ELR (cell line): Measurements from ENCODE around the gene SASH3.

Experiments used
- DNase-seq: peaks from one replicate; pipeline ENCODE4 v3.0.0-alpha.2; 2015; ENCODE audit warnings: low read depth

The SASH3 gene

DNA sequence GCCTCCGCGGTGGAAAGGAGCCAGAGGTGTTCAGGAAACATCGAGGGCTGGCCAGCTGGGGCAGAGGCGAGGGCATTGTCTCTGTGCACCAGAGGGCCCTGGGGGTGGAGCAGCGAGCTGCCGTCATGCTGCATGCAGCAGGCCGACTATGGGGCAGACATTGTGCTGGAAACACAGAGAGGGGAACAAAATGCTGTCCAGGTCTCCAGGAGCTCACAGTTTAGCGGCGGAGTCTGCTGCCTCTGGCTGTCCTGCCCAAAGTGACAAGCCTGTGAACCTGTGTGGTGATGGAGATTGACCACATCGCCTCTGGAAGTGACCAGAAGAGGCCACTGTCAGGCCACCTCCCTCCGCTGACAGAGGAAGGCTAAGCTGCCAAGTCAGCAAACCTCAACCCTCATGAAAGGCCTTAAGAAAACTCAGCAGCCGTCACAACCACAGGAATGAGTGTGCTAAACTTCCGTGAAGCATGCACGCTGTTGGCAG lies 20.1 kb upstream of the SASH3 start:
- peak; percentile 82 for DNase-seq

DNA sequence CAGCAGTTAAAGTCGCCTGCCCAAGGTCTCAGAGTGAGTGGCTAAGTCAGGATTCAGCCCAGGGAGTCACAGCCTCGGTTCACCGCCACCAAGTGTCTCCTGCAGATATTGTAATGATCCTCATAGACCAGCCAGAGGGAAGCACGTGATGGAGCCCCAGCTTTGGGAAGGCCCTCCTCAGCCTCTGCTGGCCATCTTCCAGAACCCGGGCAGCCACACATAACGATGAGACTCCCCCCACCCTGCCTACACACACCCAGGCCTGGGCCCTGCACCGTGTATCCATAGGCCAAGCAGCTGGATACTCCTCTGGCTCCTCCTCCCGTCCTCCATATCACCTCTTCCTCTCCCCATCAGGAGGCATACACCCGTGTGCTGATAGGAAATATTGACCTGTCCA lies 19.6 kb upstream of the SASH3 start:
- no peak for DNase-seq

DNA sequence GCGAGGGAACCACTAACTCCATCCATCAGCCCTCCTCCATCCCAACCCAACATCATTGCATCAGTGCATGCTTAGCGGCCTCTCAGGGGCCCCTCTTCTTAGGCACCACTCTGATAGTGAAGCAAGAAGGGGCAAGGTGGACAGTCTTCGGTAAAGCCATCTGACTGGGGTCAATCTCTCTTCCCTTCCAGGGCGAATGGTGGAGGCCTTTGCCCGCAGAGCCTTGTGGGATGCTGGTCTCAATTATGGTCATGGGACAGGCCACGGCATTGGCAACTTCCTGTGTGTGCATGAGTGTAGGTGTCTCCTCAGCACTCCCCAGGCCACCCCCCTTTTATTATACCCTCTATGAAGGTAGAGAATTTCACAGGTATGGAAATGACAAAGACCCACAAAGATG lies 18.8 kb upstream of the SASH3 start:
- no peak for DNase-seq

DNA sequence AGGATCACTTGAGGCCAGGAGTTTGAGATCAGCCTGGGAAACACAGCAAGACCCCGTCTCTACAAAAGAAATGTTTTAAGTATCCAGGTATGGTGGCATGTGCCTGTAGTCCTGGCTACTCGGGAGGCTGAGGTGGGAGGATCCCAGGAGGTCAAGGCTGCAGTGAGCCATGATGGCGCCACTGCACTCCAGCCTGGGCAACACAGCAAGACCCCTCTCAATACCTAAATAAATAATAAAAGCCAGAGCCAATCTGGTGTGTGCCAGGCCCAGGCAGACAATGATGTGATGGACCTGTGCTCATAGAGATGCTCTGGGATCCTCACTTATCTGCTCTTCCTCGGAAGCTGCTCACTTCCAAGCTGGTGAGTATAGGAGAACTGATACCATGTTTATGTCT lies 18.2 kb upstream of the SASH3 start:
- no peak for DNase-seq

DNA sequence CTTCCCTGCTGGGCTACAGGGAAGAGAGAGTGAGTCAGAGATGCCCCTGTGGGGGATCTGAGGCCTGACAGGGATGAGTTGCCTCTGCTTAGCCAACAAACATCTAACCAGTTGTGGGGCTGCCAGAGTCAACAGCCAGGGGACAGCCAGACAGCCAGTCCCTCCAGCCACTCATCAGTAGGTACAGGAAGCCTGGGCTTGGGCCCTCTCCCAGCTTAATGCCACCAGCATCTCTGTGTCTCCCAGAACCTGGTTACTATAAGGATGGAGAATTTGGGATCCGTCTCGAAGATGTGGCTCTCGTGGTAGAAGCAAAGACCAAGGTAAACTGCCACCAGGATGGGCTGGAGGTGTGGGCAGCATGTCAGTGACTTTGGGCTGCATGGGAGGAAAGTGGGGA lies 17.3 kb upstream of the SASH3 start:
- no peak for DNase-seq

DNA sequence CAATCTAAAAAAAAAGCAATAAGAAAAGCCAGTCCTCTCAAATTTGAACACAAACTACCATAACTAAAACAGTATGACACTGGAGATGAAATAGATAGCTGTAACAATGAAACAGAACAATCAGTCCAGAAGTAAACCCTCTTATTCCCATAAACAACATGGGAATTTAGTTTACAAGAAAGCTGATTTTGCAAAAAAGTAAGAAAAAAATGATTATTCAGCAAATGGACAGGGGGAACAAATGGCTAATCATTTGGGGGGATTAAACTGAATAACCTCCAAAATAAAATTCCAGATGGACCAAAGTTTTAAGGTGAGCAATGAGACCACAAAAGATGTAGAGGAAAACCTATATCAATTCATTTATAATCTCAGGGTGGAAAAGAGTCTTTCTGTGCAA lies 16.1 kb upstream of the SASH3 start:
- DNase-seq: no peak

DNA sequence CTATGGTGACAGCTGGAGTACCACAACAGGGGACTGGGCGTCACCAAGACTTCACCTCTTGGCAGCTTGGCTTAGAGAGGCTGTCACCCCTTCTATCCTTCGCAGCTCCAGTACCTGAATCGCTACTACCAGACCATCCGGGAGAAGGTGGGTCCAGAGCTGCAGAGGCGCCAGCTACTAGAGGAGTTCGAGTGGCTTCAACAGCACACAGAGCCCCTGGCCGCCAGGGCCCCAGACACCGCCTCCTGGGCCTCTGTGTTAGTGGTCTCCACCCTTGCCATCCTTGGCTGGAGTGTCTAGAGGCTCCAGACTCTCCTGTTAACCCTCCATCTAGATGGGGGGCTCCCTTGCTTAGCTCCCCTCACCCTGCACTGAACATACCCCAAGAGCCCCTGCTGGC lies 11.6 kb upstream of the SASH3 start:
- no peak for DNase-seq

DNA sequence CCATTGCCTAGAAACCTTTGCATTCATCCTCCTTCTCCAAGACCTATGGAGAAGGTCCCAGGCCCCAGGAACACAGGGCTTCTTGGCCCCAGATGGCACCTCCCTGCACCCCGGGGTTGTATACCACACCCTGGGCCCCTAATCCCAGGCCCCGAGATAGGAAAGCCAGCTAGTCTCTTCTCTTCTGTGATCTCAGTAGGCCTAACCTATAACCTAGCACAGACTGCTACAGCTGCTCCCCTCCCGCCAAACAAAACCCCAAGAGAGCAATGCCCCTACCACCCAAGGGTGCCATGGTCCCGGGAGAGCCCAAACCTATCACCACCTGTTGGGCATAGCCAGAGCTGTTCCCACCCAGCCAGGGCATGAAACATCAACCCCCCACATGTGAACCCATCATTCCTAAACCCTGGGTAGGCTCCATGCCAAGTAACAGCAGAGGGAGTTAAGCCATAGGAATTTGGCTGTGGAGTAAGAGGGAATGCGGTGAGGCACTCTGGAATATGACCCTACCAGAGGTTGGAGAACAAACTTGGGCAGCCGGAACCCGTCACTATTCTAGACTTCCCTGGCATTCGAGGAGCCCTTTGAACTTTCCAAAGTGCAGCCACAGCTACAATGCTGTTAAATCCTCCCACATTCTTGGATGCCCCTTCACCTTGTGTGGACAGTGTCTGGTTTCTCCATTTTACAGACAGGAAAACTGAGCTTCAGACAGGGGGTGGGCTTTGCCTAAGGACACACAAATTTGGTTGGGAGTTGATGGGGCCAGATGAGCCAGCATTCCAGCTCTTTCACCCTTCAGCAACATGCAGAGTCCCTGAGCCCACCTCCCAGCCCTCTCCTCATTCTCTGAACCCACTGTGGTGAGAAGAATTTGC lies 10.9 kb upstream of the SASH3 start:
- no peak for DNase-seq

DNA sequence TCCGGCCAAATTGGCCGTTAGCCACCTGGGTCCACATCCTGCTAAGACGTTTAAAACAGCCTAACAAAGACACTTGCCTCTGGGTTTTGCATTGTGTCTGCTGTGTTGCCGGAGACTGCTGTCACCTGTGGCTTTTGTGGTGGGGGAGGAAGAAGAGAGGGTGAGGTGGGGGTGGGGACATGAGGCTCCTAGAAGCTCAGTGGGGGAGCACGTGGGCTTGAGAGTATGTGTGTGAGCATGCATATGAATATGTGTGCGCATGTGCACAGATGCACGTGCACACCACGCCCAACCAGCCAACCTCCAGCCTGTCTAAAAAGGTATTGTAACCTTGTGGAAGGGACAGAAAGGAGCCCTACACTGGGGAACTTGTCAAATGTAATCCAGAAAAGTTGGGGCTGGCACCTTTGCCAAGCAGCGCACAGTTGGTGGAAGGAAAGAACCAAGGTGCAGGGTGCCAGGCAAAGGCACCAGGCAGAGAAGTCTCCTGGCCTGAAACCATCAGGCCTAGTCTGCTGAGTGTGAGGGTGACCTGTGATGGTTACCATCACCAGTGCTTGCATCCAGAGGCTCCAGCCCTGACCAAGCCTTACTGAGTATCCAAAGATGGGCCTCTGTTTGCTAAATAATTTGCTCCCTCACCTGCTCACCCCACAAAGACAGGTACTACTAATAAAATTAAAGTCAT lies 10.1 kb upstream of the SASH3 start:
- no peak for DNase-seq

DNA sequence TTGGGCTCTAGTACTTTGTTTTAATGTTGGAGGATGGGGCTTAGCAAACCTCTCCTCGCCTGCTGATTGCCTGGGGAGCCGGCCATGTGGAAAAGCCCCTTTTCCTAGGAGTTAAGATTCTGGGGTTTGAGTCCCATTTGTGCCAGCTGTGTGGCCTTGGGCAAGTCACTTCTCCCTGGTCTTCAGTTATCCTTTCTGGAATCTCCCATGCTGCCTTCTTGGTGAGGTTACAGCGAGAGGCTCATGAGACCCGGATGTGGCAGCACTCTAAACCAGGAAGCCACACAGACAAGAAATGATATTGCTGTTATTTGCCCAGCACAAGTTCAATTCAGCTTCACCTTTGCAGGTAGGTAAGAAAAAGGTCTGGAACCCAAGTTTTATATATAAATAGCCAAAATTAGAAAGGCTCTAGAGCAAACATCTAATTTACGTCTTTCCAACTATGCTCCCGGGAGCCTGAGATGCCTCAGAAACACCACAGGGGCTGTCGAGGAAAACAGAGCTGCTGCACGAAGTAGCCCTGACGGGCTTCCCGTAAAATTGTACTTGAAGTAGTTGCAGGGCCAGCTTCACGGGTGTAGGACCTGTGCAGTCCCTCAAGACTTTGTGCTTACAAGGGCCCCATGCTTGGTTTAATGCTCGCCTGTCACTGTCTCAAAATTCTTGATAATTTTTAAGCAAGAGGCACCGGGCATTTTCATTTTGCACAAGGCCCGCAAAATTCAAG lies 8.3 kb upstream of the SASH3 start:
- no peak for DNase-seq

DNA sequence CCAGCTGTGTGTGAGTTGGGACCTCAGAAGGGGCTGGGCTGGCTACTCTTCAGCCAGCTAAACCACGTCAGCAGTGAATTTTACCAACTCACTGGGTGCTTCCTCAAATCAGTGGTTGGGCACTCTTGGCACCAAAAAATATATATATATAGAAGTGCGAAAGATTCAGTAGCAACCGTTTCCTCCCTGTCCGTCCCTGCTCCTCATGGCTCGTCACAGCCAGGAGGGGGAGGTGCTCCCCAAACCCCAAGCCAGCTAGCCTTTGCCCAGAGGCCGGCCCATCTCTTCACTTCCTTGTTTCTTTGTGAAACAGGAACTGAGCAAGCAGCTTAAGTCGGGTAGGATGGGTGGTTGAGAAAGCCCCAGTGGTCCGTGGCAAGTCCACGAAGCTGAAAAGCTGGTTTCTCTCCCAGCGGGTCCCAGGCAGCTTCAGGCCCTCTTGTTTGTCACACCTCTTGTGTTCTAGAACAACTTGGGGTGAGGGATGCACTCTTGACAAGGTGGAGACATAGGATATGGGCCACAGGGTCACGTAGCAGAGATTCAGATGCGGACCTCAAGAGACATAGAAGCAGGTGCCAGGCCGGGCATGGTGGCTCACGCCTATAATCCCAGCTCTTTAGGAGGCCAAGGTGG lies 6.8 kb upstream of the SASH3 start:
- DNase-seq: no peak

DNA sequence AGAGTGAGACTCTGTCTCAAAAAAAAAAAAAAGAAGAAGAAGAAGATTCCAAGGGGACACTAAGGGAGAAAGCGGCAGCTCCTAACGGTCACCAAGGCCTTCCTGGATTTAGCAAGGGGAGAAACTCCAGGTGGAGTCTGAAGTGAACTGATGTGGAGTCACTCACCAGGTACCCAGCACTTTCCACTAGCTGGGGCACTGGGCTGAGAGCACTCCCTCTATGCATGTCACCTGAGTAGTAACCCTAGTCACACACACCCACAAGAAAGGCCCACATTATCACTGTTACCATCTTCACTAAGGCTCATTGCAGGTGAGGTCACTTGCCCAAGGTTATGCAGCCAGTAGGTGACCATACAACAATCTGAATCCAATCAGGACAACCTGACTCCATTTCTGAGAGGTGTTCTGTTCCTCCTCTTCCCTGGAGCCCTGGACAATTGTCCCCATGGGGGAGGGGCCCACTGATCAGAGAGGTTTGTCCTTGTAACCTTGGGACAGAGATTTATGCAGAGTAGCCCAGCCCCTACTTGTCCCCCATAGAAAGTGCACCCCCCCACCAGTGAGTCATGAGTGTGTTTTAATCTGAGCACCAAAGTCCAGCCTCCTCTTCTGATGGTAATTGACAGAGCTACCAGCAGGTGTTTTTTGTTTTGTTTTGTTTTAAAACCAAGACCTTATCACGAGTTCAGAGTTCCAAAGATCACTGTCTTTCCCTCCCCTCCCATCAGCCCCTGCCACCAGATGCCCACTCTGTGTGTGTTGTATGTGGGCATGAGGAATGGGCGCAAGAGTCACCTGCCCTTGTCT lies 5.9 kb upstream of the SASH3 start:
- no peak for DNase-seq

DNA sequence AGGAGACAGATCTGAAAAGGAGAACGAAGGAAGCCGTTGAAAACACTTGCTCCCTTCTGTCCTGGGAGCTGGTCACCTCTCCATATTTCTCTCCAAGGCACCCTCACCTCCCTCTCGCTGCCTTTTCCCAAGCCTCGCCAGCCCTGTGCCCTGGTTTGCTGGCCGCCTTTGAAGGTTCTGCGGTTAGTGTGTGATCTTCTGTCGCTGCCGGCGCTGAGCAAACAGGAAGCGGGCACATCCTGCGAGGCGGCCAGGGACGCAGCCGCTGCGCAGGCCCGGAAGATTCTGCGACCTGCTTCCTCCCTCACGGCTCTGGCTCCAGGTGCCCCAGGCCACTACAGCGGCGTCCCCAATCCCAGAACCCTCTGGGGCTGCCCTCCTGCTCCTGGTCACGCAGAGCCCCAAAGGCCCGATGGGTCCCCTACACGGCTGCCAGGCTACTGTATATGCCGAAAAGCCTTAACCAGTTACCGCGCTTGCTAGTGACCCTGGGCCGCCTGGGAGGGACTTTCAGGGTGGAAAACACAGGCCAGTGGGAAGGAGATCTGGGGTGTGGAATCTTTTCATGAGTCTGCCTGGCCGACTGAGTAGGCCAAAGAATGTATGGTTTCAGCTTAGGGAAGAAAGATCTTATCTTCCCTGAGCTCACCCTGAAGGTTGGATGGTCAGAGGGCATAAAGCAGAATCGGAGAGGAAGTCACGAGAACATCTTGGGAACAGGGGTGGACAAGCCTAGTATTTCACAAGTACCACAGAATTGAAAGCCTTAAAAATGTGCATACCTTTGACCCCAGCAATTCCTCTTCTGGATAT lies 2.3 kb upstream of the SASH3 start:
- no peak for DNase-seq

DNA sequence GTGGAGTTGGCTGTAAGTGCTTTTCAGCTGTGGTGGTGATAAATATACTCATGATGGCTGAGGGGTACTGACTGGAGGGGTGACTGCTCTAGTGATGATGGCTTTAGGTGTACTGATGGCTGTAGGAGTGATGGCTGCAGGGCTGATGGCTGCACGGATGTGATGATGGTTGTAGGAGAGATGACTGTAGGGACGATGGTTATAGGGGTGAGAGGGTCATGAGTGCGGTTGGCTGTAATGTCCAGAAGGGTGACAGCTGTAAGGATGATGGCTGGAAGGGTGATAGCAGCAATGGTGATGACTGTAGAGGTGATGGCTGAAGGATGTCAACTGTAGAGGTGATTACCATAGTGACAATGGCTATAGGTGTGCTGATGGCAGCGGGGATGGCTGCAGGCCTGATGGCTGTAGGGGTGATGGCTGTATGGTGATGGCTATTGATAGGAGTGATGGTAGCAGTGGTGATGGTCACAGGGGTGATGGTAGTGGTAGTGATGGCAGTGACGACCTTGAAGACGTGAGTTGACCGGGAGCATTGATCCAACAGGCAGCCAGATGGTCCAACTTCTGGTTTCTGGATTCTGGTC lies 570 bp upstream of the SASH3 start:
- DNase-seq: no peak

DNA sequence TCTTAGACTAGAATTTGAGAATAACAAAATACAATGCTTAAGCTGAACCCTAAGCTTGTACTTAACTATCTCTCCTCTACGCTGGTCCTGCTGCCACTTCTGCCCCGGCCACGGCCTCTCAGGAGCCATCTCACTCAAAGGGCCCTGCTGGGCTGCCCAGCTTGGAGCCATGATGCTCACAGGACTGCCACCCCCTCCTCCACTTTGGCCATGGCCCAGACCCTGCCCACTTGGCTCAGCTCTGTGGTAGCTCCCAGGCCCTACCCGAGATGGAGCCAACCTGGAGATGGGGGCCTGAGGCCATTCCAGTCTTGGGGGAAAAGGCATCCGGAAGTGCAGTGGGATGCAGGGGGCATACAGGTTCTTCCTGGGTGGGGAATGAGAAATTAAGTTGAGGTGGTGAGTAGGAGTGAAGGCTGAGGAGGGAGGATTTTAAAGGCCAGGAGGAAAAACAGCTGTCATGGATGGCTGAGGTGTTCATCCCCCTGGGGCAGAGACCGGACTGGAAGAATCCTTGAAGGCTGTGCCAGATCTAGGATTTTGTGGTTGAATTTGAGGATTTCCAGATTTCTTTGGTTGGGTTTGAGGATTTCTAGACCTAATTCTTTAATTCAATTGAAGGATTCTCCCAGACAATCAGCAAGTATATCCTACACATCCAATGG lies 824 bp downstream of the SASH3 start:
- no peak for DNase-seq

DNA sequence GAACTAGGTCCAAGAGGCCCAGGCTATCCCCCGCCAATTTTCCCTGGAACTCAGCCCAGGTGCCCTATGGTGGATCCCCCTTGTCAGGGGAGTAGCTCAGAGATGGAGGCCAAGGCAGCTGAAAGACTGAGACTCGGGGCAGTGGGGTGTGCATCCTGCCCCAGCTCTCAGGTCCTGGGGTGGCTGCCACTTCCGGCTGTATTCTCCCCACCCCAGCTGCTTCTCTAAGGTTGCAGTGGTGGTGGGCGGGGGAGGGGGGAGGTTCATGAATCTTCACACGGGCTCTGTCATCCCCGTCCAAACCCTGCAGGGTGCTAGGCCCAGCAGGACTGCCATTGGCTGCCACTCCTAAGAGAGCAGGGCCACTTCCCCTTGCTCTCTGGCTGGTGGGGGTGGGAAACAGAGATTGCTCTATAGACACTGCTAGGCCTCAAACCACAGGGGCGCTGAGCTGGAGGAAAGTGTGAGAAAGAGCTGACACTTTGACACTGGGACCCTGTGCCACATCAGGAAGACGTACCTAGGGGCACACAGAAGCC lies 1.5 kb downstream of the SASH3 start:
- no peak for DNase-seq

DNA sequence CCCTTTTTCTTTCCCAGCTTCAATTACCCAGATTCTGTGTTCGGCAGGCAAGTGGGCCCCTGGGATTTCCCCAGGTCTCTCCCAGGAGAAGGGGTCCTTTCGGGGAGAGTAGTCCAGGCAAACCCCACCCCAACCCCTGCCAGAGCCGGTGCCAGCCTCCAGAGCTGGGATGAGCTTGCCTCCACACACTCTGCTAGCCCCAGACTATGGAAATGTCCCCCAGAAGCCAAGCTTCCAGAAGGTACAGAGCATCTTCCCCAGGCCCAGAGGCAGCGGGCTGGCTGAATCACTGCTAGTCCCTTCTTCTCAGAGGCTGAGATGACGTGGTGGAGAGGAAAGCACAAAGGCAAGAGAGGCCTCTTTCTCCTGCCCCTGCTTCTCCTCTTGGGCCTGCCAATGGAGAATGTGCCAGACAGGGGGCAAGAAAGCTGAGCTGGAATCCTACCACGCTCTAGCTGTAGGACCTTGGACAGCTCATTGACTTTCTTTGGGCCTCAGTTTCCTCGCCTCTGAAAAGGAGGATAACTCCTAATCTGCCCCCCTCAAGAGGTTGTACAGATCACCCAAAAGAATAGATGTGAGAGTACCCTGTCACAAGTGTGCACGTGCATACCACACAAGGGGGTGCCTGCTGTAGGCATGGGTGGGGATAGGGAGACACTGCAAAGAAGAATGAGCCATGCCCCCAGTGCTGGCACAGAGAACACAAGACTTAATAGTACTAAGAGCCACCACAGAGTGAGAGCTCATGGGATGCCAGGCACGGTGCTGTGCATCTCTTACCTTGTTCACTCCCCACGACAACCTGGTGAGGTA lies 2.1 kb downstream of the SASH3 start:
- DNase-seq: no peak

DNA sequence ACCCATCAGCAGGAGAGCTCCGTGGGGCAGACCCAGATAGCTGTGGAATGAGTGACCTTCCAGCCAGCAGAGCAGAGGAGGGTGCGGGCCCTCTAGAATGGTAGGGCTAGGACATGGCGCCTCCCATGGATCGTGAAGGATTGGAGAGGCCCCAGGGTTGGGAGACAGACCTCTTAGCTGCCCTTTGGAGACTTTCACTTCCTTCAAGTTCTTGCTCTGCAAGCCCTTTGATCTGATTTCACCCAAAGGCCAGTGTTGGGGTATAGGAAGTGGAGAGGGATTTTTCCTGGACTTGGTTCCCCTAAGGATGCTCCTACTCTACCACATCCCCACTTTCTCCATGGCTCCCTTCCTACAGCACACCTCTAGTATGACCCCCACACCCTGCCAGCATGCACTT lies 3.0 kb downstream of the SASH3 start:
- no peak for DNase-seq
